HG03103 (cell line): ENCODE measurements around the gene NPIPB4.
"Not testable (repeated sequence)": the region's sequence is repeated elsewhere in the genome, so short reads cannot be mapped to it uniquely, and the experiment has no call there.

Source experiments
- ATAC-seq: cut with Tn5 transposase; IDR thresholded peaks from one replicate; pipeline ENCODE4 v1.9.1; 2021; ENCODE audit warnings: low read depth; ENCODE audit not compliant: unreplicated experiment

The NPIPB4 gene

GRCh38 chr16:21857656-21858055 lies at the start of gene NPIPB4:
TSS of gene NPIPB4 (minus strand) at chr16:21857756. CDS start at chr16:21857378, 378 bp downstream.
- ATAC-seq = not testable (repeated sequence)

GRCh38 chr16:21898998-21899397 lies 41.4 kb upstream of the NPIPB4 start:
- not testable (repeated sequence) for ATAC-seq

- not testable (repeated sequence) for ATAC-seq
These were observed 24.4 kb upstream of the NPIPB4 start for GRCh38 chr16:21881988-21882387.

GRCh38 chr16:21837186-21837585 lies 20.4 kb downstream of the NPIPB4 start:
- not testable (repeated sequence) for ATAC-seq

- not testable (repeated sequence) for ATAC-seq
These were observed 21.2 kb downstream of the NPIPB4 start for GRCh38 chr16:21836334-21836733.

- not testable (repeated sequence) for ATAC-seq
These were observed 21.8 kb downstream of the NPIPB4 start for GRCh38 chr16:21835747-21836146.

GRCh38 chr16:21834211-21834610 lies 23.3 kb downstream of the NPIPB4 start:
- ATAC-seq = not testable (repeated sequence)

GRCh38 chr16:21829929-21830328 lies 27.6 kb downstream of the NPIPB4 start:
- not testable (repeated sequence) for ATAC-seq

GRCh38 chr16:21826067-21826706 lies 31.4 kb downstream of the NPIPB4 start:
- not testable (repeated sequence) for ATAC-seq

GRCh38 chr16:21825526-21825925 lies 32.0 kb downstream of the NPIPB4 start:
- ATAC-seq = not testable (repeated sequence)

- not testable (repeated sequence) for ATAC-seq
These were observed 34.3 kb downstream of the NPIPB4 start for GRCh38 chr16:21823258-21823657.

GRCh38 chr16:21820908-21821465 lies 36.6 kb downstream of the NPIPB4 start:
- ATAC-seq = not testable (repeated sequence)

- peak; percentile 83 for ATAC-seq
These were observed 37.3 kb downstream of the NPIPB4 start for GRCh38 chr16:21820028-21820907.

GRCh38 chr16:21819617-21820016 lies 37.9 kb downstream of the NPIPB4 start:
- not testable (repeated sequence) for ATAC-seq

GRCh38 chr16:21817012-21817411 lies 40.5 kb downstream of the NPIPB4 start:
- not testable (repeated sequence) for ATAC-seq

- not testable (repeated sequence) for ATAC-seq
These were observed 41.9 kb downstream of the NPIPB4 start for GRCh38 chr16:21815694-21816093.

GRCh38 chr16:21802375-21802663 lies 55.2 kb downstream of the NPIPB4 start:
- not testable (repeated sequence) for ATAC-seq

- not testable (repeated sequence) for ATAC-seq
These were observed 55.8 kb downstream of the NPIPB4 start for GRCh38 chr16:21801538-21802374.

- ATAC-seq = not testable (repeated sequence)
These were observed 59.0 kb downstream of the NPIPB4 start for GRCh38 chr16:21798601-21799000.

GRCh38 chr16:21793310-21793709 lies 64.2 kb downstream of the NPIPB4 start:
- not testable (repeated sequence) for ATAC-seq
